HG02981 (cell line): ENCODE measurements around the gene GBE1.
A peak's percentile ranks its signal among the peaks of the same experiment; 100 is the strongest.
"Not testable (repeated sequence)": the region's sequence is repeated elsewhere in the genome, so short reads cannot be mapped to it uniquely, and the experiment has no call there.

ENCODE experiments used
- ATAC-seq: cut with Tn5 transposase; IDR thresholded peaks from one replicate; pipeline ENCODE4 v1.9.1; 2021; ENCODE audit warnings: mild to moderate bottlenecking, moderate library complexity; ENCODE audit not compliant: unreplicated experiment

The GBE1 gene

GRCh38 chr3:81545572-81545971 lies 215.9 kb downstream of the GBE1 start:
- ATAC-seq = no peak

DNA sequence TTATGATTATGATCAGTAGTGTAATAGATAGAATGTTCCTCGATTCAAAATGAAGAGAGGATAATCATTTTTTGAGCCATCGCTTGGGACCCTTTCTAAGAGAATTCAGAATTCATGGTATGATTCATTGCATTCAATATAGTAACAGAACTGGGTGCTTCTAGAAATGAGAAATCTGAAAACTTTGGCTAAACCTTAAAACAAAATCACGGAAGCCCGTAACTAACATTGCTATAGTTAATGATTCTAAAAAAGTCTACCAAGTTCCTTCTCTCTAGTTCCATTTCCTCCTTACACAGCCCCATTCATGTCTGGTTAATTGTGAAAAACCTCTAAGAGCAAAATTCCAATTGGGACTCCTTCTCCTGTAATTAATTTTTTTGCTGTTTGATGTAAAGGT lies 217.1 kb downstream of the GBE1 start:
- ATAC-seq = no peak

- ATAC-seq = no peak
Observed at GRCh38 chr3:81540787-81541186, 220.7 kb downstream of the GBE1 start.

- no peak for ATAC-seq
Observed at GRCh38 chr3:81531846-81532245, 229.6 kb downstream of the GBE1 start.

- no peak for ATAC-seq
Observed at GRCh38 chr3:81531263-81531662, 230.2 kb downstream of the GBE1 start.

- ATAC-seq = no peak
Observed at GRCh38 chr3:81530180-81530939, 231.1 kb downstream of the GBE1 start.

DNA sequence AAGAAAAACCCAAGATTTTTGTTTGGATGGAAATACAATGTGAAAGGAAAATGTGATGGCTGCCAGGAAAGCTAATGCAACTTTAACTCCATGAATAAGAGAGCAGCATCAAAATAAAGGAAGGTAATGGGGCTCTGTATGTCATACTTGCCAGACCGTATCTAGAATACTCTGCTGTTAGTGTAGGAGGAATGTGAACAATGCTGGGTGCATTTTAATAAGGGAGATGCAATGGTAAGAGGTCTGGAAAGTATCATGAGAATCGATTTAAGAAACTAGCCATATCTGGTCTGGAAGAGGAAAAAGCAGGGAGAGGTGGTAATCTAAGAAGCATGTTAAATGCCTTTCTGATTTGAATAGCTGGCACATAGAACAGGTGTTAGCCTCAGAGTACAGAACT lies 239.6 kb downstream of the GBE1 start:
- ATAC-seq = no peak

GRCh38 chr3:81518945-81519344 lies 242.5 kb downstream of the GBE1 start:
- no peak for ATAC-seq

GRCh38 chr3:81516042-81516441 lies 245.4 kb downstream of the GBE1 start:
- ATAC-seq = no peak

DNA sequence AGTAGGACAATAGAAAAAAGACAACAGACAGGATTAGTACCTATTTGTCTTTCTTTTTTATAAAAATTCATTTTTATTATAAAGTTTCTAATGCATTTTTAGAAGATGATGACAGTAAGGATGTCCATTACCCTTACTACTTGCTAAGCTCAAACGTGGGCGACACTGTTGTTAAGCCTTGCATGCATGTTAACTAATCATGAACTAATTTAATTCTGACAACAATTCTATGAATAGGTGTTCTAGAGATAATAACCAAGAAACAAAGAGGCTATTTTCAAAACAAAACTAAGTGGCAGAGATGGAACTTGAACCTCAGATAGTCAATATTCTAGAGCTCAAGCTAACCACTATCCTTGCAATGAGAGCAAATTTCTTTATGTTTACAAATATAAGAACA lies 247.9 kb downstream of the GBE1 start:
- no peak for ATAC-seq

DNA sequence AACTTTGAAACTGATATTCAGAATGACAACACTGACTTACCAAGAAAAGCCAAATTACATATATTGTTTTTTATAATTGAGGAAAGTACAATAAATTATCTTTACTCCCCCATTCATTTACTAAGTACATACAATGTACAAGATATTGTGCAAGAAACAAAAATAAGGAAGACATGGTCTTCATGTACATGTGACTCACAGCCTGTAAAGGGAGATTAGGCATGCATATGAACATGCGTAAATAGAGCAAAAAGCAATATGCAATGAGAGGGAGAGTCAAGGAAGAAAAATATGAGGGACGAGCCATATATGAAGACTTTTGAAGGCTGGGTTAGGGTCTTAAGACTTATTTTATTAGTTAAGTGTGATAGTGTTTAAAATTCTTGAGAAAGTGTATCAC lies 258.4 kb downstream of the GBE1 start:
- no peak for ATAC-seq

DNA sequence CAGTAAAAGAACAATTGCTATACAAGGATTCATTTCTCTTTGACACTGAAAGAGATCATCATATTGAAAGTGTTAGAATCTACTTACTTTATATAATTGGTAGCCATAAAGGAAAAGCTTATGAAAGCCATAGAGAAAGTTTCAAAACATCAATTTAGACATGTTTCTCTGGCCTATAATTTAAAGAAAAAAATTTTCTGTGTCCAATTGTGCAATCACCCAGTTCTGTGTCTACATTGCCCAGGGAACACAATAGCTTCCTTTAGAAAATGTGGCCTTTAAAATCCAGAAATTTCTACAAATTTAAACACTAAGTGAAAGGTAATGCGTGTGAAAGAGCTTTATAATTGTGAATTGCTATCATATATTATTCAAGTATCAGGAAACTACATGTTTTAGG lies 259.2 kb downstream of the GBE1 start:
- ATAC-seq = no peak

- ATAC-seq = peak; percentile 79
Observed at GRCh38 chr3:81500039-81500438, 261.4 kb downstream of the GBE1 start.

DNA sequence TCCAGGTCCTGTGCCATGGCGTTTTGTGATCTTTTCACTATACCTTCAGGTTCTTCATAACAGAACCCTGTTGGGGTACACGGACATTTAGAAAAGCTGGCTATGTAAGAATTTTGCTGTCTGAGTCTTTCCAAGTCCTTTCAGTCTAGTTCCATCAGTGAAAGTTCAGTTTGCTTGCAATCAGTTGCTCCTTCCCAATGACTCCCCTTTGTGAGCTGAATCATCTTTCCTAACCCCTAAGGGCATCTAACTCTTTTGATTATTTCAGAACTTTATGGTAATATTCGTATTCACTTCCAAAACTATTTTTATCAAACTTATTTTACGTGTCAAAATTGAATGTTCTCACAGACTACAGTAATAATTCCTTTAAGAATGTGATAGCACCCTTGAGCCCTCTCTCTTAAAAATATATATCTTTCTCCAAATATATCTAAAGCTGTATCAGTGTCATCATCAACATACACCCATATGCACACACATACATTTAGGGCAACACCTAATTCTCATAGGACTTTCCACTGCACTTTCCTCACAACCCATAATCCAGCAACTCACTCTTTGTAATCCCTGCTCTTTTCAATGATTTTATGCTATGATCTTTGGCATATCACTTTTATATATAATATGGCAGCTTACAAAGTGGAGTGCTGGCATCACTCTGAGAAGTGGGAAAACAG lies 263.7 kb downstream of the GBE1 start:
- ATAC-seq = no peak

- ATAC-seq = no peak
Observed at GRCh38 chr3:81496407-81497104, 264.9 kb downstream of the GBE1 start.

DNA sequence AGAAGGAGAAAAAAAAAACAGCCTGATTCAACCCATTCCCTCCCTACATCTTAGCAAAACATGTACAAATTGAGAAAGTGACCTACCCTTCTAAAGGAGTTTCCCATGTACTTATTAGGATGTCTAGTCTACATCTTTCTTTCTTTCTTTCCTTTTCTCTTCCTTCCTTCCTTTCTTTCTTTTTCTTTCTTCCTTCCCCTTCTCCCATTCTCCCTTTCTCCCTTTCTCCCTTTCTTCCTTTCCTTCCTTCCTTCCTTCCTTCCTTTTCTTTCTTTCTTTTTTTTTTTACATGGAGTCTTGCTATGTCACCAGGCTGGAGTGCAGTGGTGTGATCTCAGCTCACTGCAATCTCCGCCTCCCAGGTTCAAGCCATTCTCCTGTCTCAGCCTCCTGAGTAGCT lies 269.0 kb downstream of the GBE1 start:
- ATAC-seq = not testable (repeated sequence)

- no peak for ATAC-seq
Observed at GRCh38 chr3:81492040-81492439, 269.4 kb downstream of the GBE1 start.

DNA sequence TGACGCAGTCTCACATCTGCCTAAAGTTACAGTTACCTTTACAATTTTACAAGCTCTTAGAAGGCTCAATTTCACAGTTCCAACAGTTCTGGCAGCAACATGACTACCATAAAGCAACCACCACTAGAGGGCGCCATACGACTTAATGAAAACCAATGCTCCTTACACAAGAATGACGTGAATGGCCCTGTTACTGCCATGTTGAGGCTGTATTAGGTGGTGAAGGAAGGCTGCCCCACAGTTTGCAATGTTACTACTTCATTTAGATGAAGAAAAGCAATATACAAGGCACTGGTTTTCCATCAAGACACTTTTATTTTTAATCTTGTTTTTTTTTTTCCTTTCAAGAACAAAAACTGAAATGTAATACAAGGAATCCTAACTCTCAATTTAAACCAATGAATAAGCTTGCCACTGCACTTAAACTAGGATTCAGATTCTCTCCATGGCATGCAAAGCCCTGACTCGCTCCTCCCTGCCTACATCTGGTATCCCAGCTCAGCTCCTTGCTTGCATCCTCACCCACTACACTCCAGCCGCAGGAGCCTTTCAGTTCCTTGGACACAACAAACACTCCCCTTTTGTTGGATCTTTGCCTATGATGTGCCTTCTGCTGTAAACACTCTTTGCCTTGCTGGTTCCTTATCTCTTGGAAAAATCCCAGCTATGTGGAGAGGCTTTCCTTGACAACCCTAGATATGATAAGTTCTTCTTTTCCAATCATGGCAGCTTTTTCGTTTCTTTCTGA lies 270.7 kb downstream of the GBE1 start:
- peak; percentile 93 for ATAC-seq

- ATAC-seq = peak; percentile 97
Observed at GRCh38 chr3:81485444-81485865, 276.0 kb downstream of the GBE1 start.

- no peak for ATAC-seq
Observed at GRCh38 chr3:81484520-81484919, 276.9 kb downstream of the GBE1 start.

DNA sequence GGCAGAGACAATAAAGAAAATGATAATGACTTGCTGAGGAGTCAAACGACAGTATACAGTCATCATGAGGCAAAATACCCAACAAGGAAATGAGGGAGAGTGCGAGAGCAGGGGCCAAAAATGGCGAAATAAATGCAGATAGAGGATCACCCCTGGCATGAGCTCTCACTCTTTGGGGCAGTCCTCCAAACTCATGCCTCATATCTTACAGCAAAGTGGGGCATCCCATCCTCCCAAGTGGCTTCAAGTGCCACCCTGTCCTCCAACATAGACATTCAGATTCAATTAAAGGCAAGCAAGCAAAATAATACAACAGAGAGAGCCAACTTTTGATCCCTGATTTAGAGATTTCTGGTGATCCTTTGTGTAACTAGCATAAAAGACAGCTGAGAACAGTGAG lies 278.4 kb downstream of the GBE1 start:
- ATAC-seq = no peak
